Lower lobe of right lung (tissue), 2 donors: ENCODE results near the gene THSD7A. TPM values are rescaled to one million over a fixed set of nuclear protein-coding genes. Genes with fewer than 3 reads are reported as not detected.

Source experiments
- ATAC-seq, 2 donors: fragments of 200-7000 bp; cut with Tn5 transposase; one replicate each; pipeline ENCODE4 v1.9.1; 2020 to 2022; ENCODE audit warnings: mild to moderate bottlenecking in 2 of 2, moderate library complexity in 2 of 2
- DNase-seq: peaks from one replicate; pipeline ENCODE4 v3.0.0-alpha.2; 2020
- H3K27ac ChIP-seq: fragments of 200-600 bp; one replicate; pipeline ENCODE4 v1.8.0; 2022
- H3K27me3 ChIP-seq: fragments of 200-600 bp; one replicate; pipeline ENCODE4 v1.8.0; 2022; ENCODE audit warnings: low read depth
- H3K36me3 ChIP-seq: fragments of 200-600 bp; one replicate; pipeline ENCODE4 v1.8.0; 2022; ENCODE audit warnings: mild to moderate bottlenecking
- H3K4me1 ChIP-seq: fragments of 200-600 bp; one replicate; pipeline ENCODE4 v1.8.0; 2022
- H3K4me3 ChIP-seq: fragments of 200-600 bp; one replicate; pipeline ENCODE4 v1.8.0; 2022; ENCODE audit warnings: mild to moderate bottlenecking
- H3K9me3 ChIP-seq: fragments of 200-600 bp; one replicate; pipeline ENCODE4 v1.8.0; 2022
- CTCF ChIP-seq: fragments of 200-600 bp; IDR thresholded peaks from one replicate; pipeline ENCODE4 v1.8.0; 2022; ENCODE audit warnings: antibody characterized with exemption, mild to moderate bottlenecking
- intact Hi-C: fragments of 100-400 bp; cut with DNase I; formaldehyde crosslinking; loops from one replicate; pipeline ENCODE4 v1.11.0; 2022
- total RNA-seq: library from RNA; stranded (reverse); fragmentation: NEBNext Ultra II Directional; extraction: Animal tissue kit (Norgen Biotek cat#: 25700); gene quantifications from one replicate; pipeline ENCODE4 v1.2.1, GENCODE V29; 2021
- donor health status: DM: no; HTN: yes; CAD: no; lungs with severe emphysema.

The THSD7A gene
- total RNA-seq, 1 donor from 2014 or later, result 7.2 TPM

DNA sequence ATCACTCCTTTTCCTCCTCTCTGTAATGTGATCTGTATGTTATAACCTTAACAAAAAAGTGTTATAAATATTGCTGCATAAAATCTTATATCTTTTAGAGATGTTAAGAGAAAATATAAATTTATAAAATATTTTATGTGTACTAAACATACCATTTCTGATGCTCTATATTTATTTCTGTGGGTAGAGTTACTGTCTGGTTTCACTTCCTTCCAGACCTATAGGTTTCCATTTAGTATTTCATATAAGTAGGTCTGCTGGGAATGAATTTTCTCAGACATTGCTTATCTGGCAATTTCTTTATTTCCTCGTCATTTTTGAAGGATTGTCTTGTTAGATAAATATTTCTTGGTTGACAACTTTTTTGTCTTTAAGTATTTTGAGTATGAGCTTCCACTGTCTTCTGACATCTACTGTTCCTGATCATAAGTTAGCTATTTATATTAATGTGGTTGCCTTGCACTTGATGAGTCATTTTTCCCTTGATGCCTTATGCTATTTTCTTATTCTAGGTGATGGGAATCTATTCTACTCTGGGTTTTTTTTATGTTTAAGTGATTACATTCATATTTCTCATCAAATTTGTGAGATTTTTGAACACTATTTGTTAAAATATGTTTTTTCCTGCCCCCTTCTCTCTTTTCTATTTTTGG lies 11.2 kb upstream of the THSD7A start:
- no peaks in the 10 kb centered on the region for H3K27me3 ChIP-seq
- DNase-seq (no peak), ATAC-seq (no peak)
- no peaks in the 10 kb centered on the region for H3K4me1 ChIP-seq
- TF ChIP-seq CTCF, result no peak
- H3K27ac ChIP-seq, result no peak overlapping the region
- no peaks in the 10 kb centered on the region for H3K9me3 ChIP-seq
- H3K36me3 ChIP-seq, result no peaks in the 10 kb centered on the region
- intact Hi-C loops, result no loop called here
- no peak overlapping the region for H3K4me3 ChIP-seq

- no peaks in the 10 kb centered on the region for H3K4me1 ChIP-seq
- no peak for ATAC-seq
Observed at GRCh38 chr7:11841657-11842056, 9.7 kb upstream of the THSD7A start.

DNA sequence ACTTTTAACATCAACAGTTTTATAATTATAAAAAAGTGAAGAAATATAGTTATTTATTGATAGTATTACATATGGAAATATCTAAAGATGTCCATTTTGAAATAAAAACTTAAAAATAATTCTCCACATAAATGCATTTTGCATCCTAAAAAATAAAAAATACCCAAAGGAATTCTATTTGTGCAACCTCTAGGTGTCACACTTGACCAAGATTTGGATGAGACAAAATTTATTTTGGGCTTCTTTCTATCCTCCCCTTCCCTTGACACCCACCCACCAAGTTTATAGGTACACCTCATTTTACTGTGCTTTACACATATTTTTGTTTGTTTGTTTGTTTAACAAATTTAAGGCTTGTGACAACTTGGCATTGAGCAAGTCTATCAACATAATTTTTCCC lies 3.3 kb upstream of the THSD7A start:
- DNase-seq (no peak), ATAC-seq (no peak)
- Histone ChIP-seq H3K4me1 (peaks cover 7% of the 10 kb centered on the region), H3K27ac (no peak overlapping the region), H3K36me3 (no peaks in the 10 kb centered on the region), H3K27me3 (no peaks in the 10 kb centered on the region), H3K4me3 (no peak overlapping the region), H3K9me3 (no peaks in the 10 kb centered on the region)
- TF ChIP-seq CTCF, result peak; percentile 25
- intact Hi-C loops, result no loop called here

More at GRCh38 chr7:11841657-11842056, 9.7 kb upstream of the THSD7A start:
- Histone ChIP-seq H3K27me3 (no peaks in the 10 kb centered on the region), H3K27ac (no peak overlapping the region), H3K9me3 (no peaks in the 10 kb centered on the region), H3K36me3 (no peaks in the 10 kb centered on the region), H3K4me3 (no peak overlapping the region)
- no peak for TF ChIP-seq CTCF
- DNase-seq, result no peak
- intact Hi-C loops, result no loop called here

- H3K36me3 ChIP-seq, result no peaks in the 10 kb centered on the region
- TF ChIP-seq CTCF, result no peak
- ATAC-seq, result no peak
Observed at GRCh38 chr7:11833431-11833830, 1.4 kb upstream of the THSD7A start.

GRCh38 chr7:11831156-11831735 lies 752 bp downstream of the THSD7A start:
- ATAC-seq (peak; percentile 23 to 46), DNase-seq (no peak)
- TF ChIP-seq CTCF, result no peak
- Histone ChIP-seq H3K27me3 (no peaks in the 10 kb centered on the region), H3K27ac (peak overlapping the region; percentile 66), H3K4me3 (peak overlapping the region; percentile 61), H3K36me3 (no peaks in the 10 kb centered on the region), H3K9me3 (no peaks in the 10 kb centered on the region), H3K4me1 (peaks cover 7% of the 10 kb centered on the region)
- intact Hi-C loops, result no loop called here

More at GRCh38 chr7:11833431-11833830, 1.4 kb upstream of the THSD7A start:
- DNase-seq, result no peak
- no peak overlapping the region for H3K27ac ChIP-seq
- no peaks in the 10 kb centered on the region for H3K27me3 ChIP-seq
- H3K9me3 ChIP-seq, result no peaks in the 10 kb centered on the region
- intact Hi-C loops, result no loop called here
- H3K4me3 ChIP-seq, result no peak overlapping the region
- H3K4me1 ChIP-seq, result peaks cover 7% of the 10 kb centered on the region
